ENCODE data around the gene DAGLA. TPM values are rescaled to one million over a fixed set of nuclear protein-coding genes. Genes with fewer than 3 reads are reported as not detected.

Gene DAGLA
- total and polyA plus RNA-seq, 2 donors (not counting 3 experiments of a cell fraction or from before 2014, with no cell fraction given): 2.5 to 4.7 TPM

- H3K4me3 ChIP-seq (replicated peaks in 1 of 3; ENCODE audit: insufficient read depth in 1 of 3, low read depth in 1 of 3, low read length in 3 of 3): no peak overlapping the region
- no peaks in the 10 kb centered on the region for H4K20me1 ChIP-seq (replicated peaks; ENCODE audit: control insufficient read depth, extremely low read depth, insufficient read depth, low read length)
- no TSS peak for BruUV-seq (replicated peaks)
- intact Hi-C loops (cut with micrococcal nuclease) (no loop called here), dilution Hi-C loops (cut with MboI; ENCODE audit: extremely low pct_ligation_motif_present, low sequenced_read_pairs) (no loop called here)
- no peak for DNase-seq (ENCODE audit: low read depth, low spot score)
- H3K9me1 ChIP-seq (replicated peaks; ENCODE audit: control insufficient read depth, extremely low read depth, insufficient read depth, low read length): no peaks in the 10 kb centered on the region
- H3K9ac ChIP-seq (replicated peaks; ENCODE audit: extremely low read depth, insufficient read depth, low read length): no peak overlapping the region
- H3K36me3 ChIP-seq (ENCODE audit: control insufficient read depth in 2 of 2, extremely low read depth in 1 of 2, insufficient read depth in 2 of 2, low read length in 2 of 2): no peaks in the 10 kb centered on the region
- ChIA-PET CTCF (interaction anchor here (2.4 to 3.4 kb wide), 2 partner anchors 9 to 15 kb away, joined by 21 to 22 read pairs; no protein-coding TSS in a partner anchor), POLR2A (no interaction called here)
- no peak for FAIRE-seq
- no peak for TF ChIP-seq POLR2AphosphoS5 (IDR thresholded peaks at IDR 0.05; ENCODE audit: insufficient read depth, low read depth, low read length)
- no peak for TF ChIP-seq GATA2 (IDR thresholded peaks at IDR 0.05; ENCODE audit: insufficient read depth, insufficient read length, low read depth, low read length)
- no peak for TF ChIP-seq FOS (IDR thresholded peaks at IDR 0.05; ENCODE audit: borderline replicate concordance, insufficient read depth, low read length)
- no peak for TF ChIP-seq MYC (IDR thresholded peaks at IDR 0.05; ENCODE audit: low read depth, low read length)
- TF ChIP-seq, protein P1, sequence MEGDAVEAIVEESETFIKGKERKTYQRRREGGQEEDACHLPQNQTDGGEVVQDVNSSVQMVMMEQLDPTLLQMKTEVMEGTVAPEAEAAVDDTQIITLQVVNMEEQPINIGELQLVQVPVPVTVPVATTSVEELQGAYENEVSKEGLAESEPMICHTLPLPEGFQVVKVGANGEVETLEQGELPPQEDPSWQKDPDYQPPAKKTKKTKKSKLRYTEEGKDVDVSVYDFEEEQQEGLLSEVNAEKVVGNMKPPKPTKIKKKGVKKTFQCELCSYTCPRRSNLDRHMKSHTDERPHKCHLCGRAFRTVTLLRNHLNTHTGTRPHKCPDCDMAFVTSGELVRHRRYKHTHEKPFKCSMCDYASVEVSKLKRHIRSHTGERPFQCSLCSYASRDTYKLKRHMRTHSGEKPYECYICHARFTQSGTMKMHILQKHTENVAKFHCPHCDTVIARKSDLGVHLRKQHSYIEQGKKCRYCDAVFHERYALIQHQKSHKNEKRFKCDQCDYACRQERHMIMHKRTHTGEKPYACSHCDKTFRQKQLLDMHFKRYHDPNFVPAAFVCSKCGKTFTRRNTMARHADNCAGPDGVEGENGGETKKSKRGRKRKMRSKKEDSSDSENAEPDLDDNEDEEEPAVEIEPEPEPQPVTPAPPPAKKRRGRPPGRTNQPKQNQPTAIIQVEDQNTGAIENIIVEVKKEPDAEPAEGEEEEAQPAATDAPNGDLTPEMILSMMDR (IDR thresholded peaks at IDR 0.05; ENCODE audit: extremely low read depth in 1 of 2, insufficient read depth in 1 of 2, low read depth in 1 of 2, low read length in 2 of 2): no peak
- TF ChIP-seq EZH2 (IDR thresholded peaks at IDR 0.05; ENCODE audit: borderline replicate concordance, low read depth, low read length, severe bottlenecking): no peak
- no peak for TF ChIP-seq POLR2A (IDR thresholded peaks at IDR 0.05; ENCODE audit: low read depth, low read length)
- no peaks in the 10 kb centered on the region for H3K27me3 ChIP-seq (ENCODE audit: control insufficient read depth in 2 of 2, insufficient read depth in 2 of 2, low read length in 2 of 2)
- H3K79me2 ChIP-seq (ENCODE audit: control insufficient read depth, insufficient read depth, low read length): no peaks in the 10 kb centered on the region
- no peak overlapping the region for H2AFZ ChIP-seq (ENCODE audit: low read depth, low read length)
- H3K27ac ChIP-seq (ENCODE audit: insufficient read depth, low read depth, low read length): no peak overlapping the region
- H3K4me1 ChIP-seq (ENCODE audit: control insufficient read depth, extremely low read depth, insufficient read depth, low read length): no peaks in the 10 kb centered on the region
- H3K9me3 ChIP-seq (replicated peaks; ENCODE audit: control insufficient read depth, insufficient read depth, low read length): no peaks in the 10 kb centered on the region
- H3K4me2 ChIP-seq (ENCODE audit: insufficient read depth, low read length): no peak overlapping the region
These were observed 51.2 kb downstream of the DAGLA start for GRCh38 chr11:61731211-61731951.

Measured in endothelial cell of umbilical vein (primary cell).